WTC11 (cell line): ENCODE data around the gene CAMKMT. TPM values are rescaled to one million over a fixed set of nuclear protein-coding genes. Genes with fewer than 3 reads are reported as not detected.

Experiments
- ATAC-seq: fragments of 200-7000 bp; cut with Tn5 transposase; 2 replicates; pipeline ENCODE4 v1.10.0; 2021; ENCODE audit warnings: mild to moderate bottlenecking, moderate library complexity
- CTCF ChIA-PET: fragments of 300-600 bp; sonication (Branson Sonifier 250); formaldehyde crosslinking; loops from one replicate; lab custom pipeline; 2021; ENCODE audit warnings: antibody characterized with exemption; lab: Charles Lee
- POLR2A ChIA-PET: fragments of 350-600 bp; sonication (Branson Sonifier 250); formaldehyde crosslinking; loops from one replicate; lab custom pipeline; 2021; ENCODE audit warnings: antibody characterized with exemption; lab: Charles Lee
- DNase-seq: peaks from one replicate; pipeline ENCODE4 v3.0.0; 2021; ENCODE audit warnings: low spot score
- H3K27ac Mint-ChIP-seq: 2 replicates; pipeline ENCODE4 v1.8.0; 2021; ENCODE audit warnings: mixed read lengths
- H3K27me3 Mint-ChIP-seq: 2 replicates; pipeline ENCODE4 v1.8.0; 2021; ENCODE audit warnings: low read depth, mild to moderate bottlenecking, moderate library complexity, mixed read lengths
- H3K36me3 Mint-ChIP-seq: 2 replicates; pipeline ENCODE4 v1.8.0; 2021; ENCODE audit warnings: mixed read lengths
- H3K4me1 Mint-ChIP-seq: 2 replicates; pipeline ENCODE4 v1.8.0; 2022; ENCODE audit warnings: mixed read lengths
- H3K4me3 Mint-ChIP-seq: 2 replicates; pipeline ENCODE4 v1.8.0; 2021; ENCODE audit warnings: mild to moderate bottlenecking, moderate library complexity, mixed read lengths
- H3K9me3 Mint-ChIP-seq: 2 replicates; pipeline ENCODE4 v1.8.0; 2021; ENCODE audit warnings: mixed read lengths
- ARID4B ChIP-seq: sonication (generic); formaldehyde crosslinking; IDR thresholded peaks from 2 replicates; pipeline ENCODE4 v1.8.0; 2023; ENCODE audit warnings: missing genetic modification reagents, mild to moderate bottlenecking, borderline replicate concordance
- ATF2 ChIP-seq: sonication (generic); formaldehyde crosslinking; IDR thresholded peaks from 2 replicates; pipeline ENCODE4 v1.8.1; 2022; ENCODE audit warnings: low read depth, missing genetic modification reagents, borderline replicate concordance
- ATF3 ChIP-seq: sonication (generic); formaldehyde crosslinking; conservative IDR thresholded peaks from 2 replicates; pipeline ENCODE4 v1.8.1; 2022; ENCODE audit warnings: mild to moderate bottlenecking, missing genetic modification reagents
- GABPB1 ChIP-seq: sonication (generic); formaldehyde crosslinking; IDR thresholded peaks from 2 replicates; pipeline ENCODE4 v1.8.1; 2023; ENCODE audit warnings: mild to moderate bottlenecking, missing genetic modification reagents
- GRHL2 ChIP-seq: fragments of 250-450 bp; sonication (Bioruptor Pico); IDR thresholded peaks from 2 replicates; pipeline ENCODE4 v1.8.0; 2022; ENCODE audit warnings: mild to moderate bottlenecking, moderate library complexity; ENCODE audit not compliant: insufficient replicate concordance, severe bottlenecking
- JUN ChIP-seq: sonication (generic); formaldehyde crosslinking; IDR thresholded peaks from 2 replicates; pipeline ENCODE4 v1.8.0; 2023; ENCODE audit warnings: mild to moderate bottlenecking, missing genetic modification reagents
- NFE2L1 ChIP-seq: sonication (generic); formaldehyde crosslinking; IDR thresholded peaks from 2 replicates; pipeline ENCODE4 v1.8.1; 2023; ENCODE audit warnings: missing genetic modification reagents
- NR3C1 ChIP-seq: sonication (generic); formaldehyde crosslinking; conservative IDR thresholded peaks from 2 replicates; pipeline ENCODE4 v1.8.1; 2023; ENCODE audit warnings: low read depth, mild to moderate bottlenecking, missing genetic modification reagents
- PRDM15 ChIP-seq: sonication (generic); formaldehyde crosslinking; IDR thresholded peaks from 2 replicates; pipeline ENCODE4 v1.8.0; 2022; ENCODE audit warnings: missing genetic modification reagents
- PREB ChIP-seq: sonication (generic); formaldehyde crosslinking; IDR thresholded peaks from 2 replicates; pipeline ENCODE4 v1.8.1; 2022; ENCODE audit warnings: mild to moderate bottlenecking, missing genetic modification reagents, moderate library complexity, borderline replicate concordance
- RELA ChIP-seq: sonication (generic); formaldehyde crosslinking; IDR thresholded peaks from 2 replicates; pipeline ENCODE4 v1.8.1; 2022; ENCODE audit warnings: missing genetic modification reagents, mild to moderate bottlenecking, borderline replicate concordance
- TCF7 ChIP-seq: sonication (generic); formaldehyde crosslinking; IDR thresholded peaks from 2 replicates; pipeline ENCODE4 v1.8.0; 2022; ENCODE audit warnings: mild to moderate bottlenecking, low read depth, missing genetic modification reagents, moderate library complexity
- TEAD1 ChIP-seq: sonication (generic); formaldehyde crosslinking; IDR thresholded peaks from 2 replicates; pipeline ENCODE4 v1.8.0; 2022; ENCODE audit warnings: mild to moderate bottlenecking, missing genetic modification reagents
- USF1 ChIP-seq: sonication (generic); formaldehyde crosslinking; IDR thresholded peaks from 2 replicates; pipeline ENCODE4 v1.8.0; 2022; ENCODE audit warnings: mild to moderate bottlenecking, missing genetic modification reagents
- ZNF138 ChIP-seq: sonication (generic); formaldehyde crosslinking; conservative IDR thresholded peaks from 2 replicates; pipeline ENCODE4 v1.8.1; 2022; ENCODE audit warnings: mild to moderate bottlenecking, moderate library complexity, missing genetic modification reagents
- ZNF263 ChIP-seq: sonication (generic); formaldehyde crosslinking; IDR thresholded peaks from 2 replicates; pipeline ENCODE4 v1.8.1; 2022; ENCODE audit warnings: low read depth, mild to moderate bottlenecking, moderate library complexity, missing genetic modification reagents
- ZNF281 ChIP-seq: sonication (generic); formaldehyde crosslinking; IDR thresholded peaks from 2 replicates; pipeline ENCODE4 v1.8.0; 2023; ENCODE audit warnings: mild to moderate bottlenecking, missing genetic modification reagents
- ZNF396 ChIP-seq: fragments of 250-450 bp; sonication (Bioruptor Pico); IDR thresholded peaks from 2 replicates; pipeline ENCODE4 v1.8.0; 2021; ENCODE audit warnings: mild to moderate bottlenecking, moderate library complexity, borderline replicate concordance
- ZSCAN18 ChIP-seq: fragments of 250-450 bp; sonication (Bioruptor Pico); IDR thresholded peaks from 2 replicates; pipeline ENCODE4 v2.1.2; 2022; ENCODE audit warnings: mild to moderate bottlenecking, moderate library complexity
- total RNA-seq: library from RNA; stranded (reverse); gene quantifications from 3 replicates; pipeline ENCODE4 v1.2.3, GENCODE V29; 2021

The CAMKMT gene
- total RNA-seq, 1 experiment from 2014 or later, result 20.6 TPM

GRCh38 chr2:44766220-44766619 lies 404.5 kb downstream of the CAMKMT start:
- ChIA-PET POLR2A (interaction anchor here (0.6 kb wide), 1 partner anchor 13 kb away, joined by 3 read pairs; no protein-coding TSS in a partner anchor), CTCF (no interaction called here)
- no peak overlapping the region for H3K4me3 Mint-ChIP-seq
- DNase-seq (no peak), ATAC-seq (no peak)
- TF ChIP-seq ATF3 (CRISPR knock-in tag), result no peak
- TF ChIP-seq ZNF138 (CRISPR knock-in tag), result no peak
- TF ChIP-seq ZNF396, result no peak
- no peak for TF ChIP-seq ZNF263 (CRISPR knock-in tag)
- TF ChIP-seq GABPB1 (CRISPR knock-in tag), result no peak
- no peak for TF ChIP-seq TEAD1 (CRISPR knock-in tag)
- TF ChIP-seq JUN, result no peak
- no peak for TF ChIP-seq RELA (CRISPR knock-in tag)
- TF ChIP-seq ZNF281 (CRISPR knock-in tag), result no peak
- TF ChIP-seq GRHL2 (CRISPR knock-in tag), result no peak
- TF ChIP-seq ATF2 (CRISPR knock-in tag), result no peak
- H3K4me1 Mint-ChIP-seq, result peaks cover 37% of the 10 kb centered on the region
- no peaks in the 10 kb centered on the region for H3K9me3 Mint-ChIP-seq
- peaks cover 24% of the 10 kb centered on the region for H3K27me3 Mint-ChIP-seq
- no peak overlapping the region for H3K27ac Mint-ChIP-seq
- H3K36me3 Mint-ChIP-seq, result no peaks in the 10 kb centered on the region

GRCh38 chr2:44766777-44767176 lies 405.0 kb downstream of the CAMKMT start:
- no peaks in the 10 kb centered on the region for H3K9me3 Mint-ChIP-seq
- ChIA-PET POLR2A (interaction anchor here (0.6 kb wide), 1 partner anchor 13 kb away, joined by 3 read pairs; no protein-coding TSS in a partner anchor), CTCF (no interaction called here)
- no peak overlapping the region for H3K4me3 Mint-ChIP-seq
- no peak overlapping the region for H3K27ac Mint-ChIP-seq
- no peak for ATAC-seq
- H3K27me3 Mint-ChIP-seq, result peaks cover 25% of the 10 kb centered on the region
- DNase-seq, result no peak
- peaks cover 41% of the 10 kb centered on the region for H3K4me1 Mint-ChIP-seq
- no peaks in the 10 kb centered on the region for H3K36me3 Mint-ChIP-seq
- TF ChIP-seq NR3C1 (CRISPR knock-in tag), result no peak
- TF ChIP-seq ARID4B (CRISPR knock-in tag), result no peak
- no peak for TF ChIP-seq ZSCAN18
- no peak for TF ChIP-seq NFE2L1 (CRISPR knock-in tag)
- TF ChIP-seq JUN, result no peak
- no peak for TF ChIP-seq USF1 (CRISPR knock-in tag)
- no peak for TF ChIP-seq PREB (CRISPR knock-in tag)
- TF ChIP-seq PRDM15 (CRISPR knock-in tag), result no peak
- TF ChIP-seq TCF7 (CRISPR knock-in tag), result no peak
